GM23338 (cell line): ENCODE data around the gene YES1. TPM values are rescaled to one million over a fixed set of nuclear protein-coding genes. Genes with fewer than 3 reads are reported as not detected.

Experiments used
- ATAC-seq: fragments of 200-7000 bp; cut with Tn5 transposase; 3 replicates; pipeline ENCODE4 v1.9.1; 2020
- DNase-seq: peaks from one replicate; pipeline ENCODE4 v3.0.0-alpha.2; 2015; ENCODE audit warnings: low spot score
- H2AFZ ChIP-seq: fragments of 200-600 bp; sonication (generic); 2 replicates; pipeline ENCODE4 v1.8.0; 2016; ENCODE audit warnings: antibody characterized with exemption, mild to moderate bottlenecking, moderate library complexity
- H3F3A ChIP-seq: fragments of 200-600 bp; sonication (generic); replicated peaks from 2 replicates; pipeline ENCODE4 v1.8.0; 2017; ENCODE audit warnings: antibody characterized with exemption, mixed run types, low read depth
- H3K27ac ChIP-seq: fragments of 200-600 bp; sonication (generic); 2 replicates; pipeline ENCODE4 v1.6.1; 2016; ENCODE audit warnings: low read depth
- H3K27me3 ChIP-seq: fragments of 200-600 bp; sonication (generic); 2 replicates; pipeline ENCODE4 v1.8.0; 2016; ENCODE audit warnings: mild to moderate bottlenecking, mixed run types, moderate library complexity; ENCODE audit not compliant: insufficient read depth
- H3K36me3 ChIP-seq: fragments of 200-600 bp; sonication (generic); 2 replicates; pipeline ENCODE4 v1.8.0; 2016; ENCODE audit warnings: mild to moderate bottlenecking; ENCODE audit not compliant: insufficient read depth
- H3K4me1 ChIP-seq: fragments of 200-600 bp; sonication (generic); 2 replicates; pipeline ENCODE4 v1.8.0; 2016; ENCODE audit warnings: mild to moderate bottlenecking, moderate library complexity; ENCODE audit not compliant: insufficient read depth
- H3K4me2 ChIP-seq: fragments of 200-600 bp; sonication (generic); 2 replicates; pipeline ENCODE4 v1.7.1; 2017; ENCODE audit warnings: mixed run types
- H3K4me3 ChIP-seq: fragments of 200-600 bp; sonication (generic); 2 replicates; pipeline ENCODE4 v1.6.1; 2016; ENCODE audit warnings: mixed run types
- H3K79me2 ChIP-seq: fragments of 200-600 bp; sonication (generic); replicated peaks from 2 replicates; pipeline ENCODE4 v1.8.0; 2017; ENCODE audit warnings: mild to moderate bottlenecking; ENCODE audit not compliant: insufficient read depth
- H3K9me2 ChIP-seq: fragments of 200-600 bp; sonication (generic); 2 replicates; pipeline ENCODE4 v1.8.0; 2017; ENCODE audit not compliant: insufficient read depth
- H4K20me1 ChIP-seq: fragments of 200-600 bp; sonication (generic); replicated peaks from 2 replicates; pipeline ENCODE4 v1.8.0; 2017; ENCODE audit warnings: mild to moderate bottlenecking; ENCODE audit not compliant: insufficient read depth
- H3K27ac Mint-ChIP-seq: 2 replicates; pipeline ENCODE4 v1.8.0; 2020; ENCODE audit warnings: inconsistent platforms, mild to moderate bottlenecking, moderate library complexity, mixed read lengths
- H3K27me3 Mint-ChIP-seq: 3 replicates; pipeline ENCODE4 v1.8.0; 2022; ENCODE audit warnings: low read depth, mild to moderate bottlenecking, moderate library complexity, mixed read lengths, inconsistent platforms; ENCODE audit not compliant: insufficient read depth, poor library complexity
- H3K36me3 Mint-ChIP-seq: 3 replicates; pipeline ENCODE4 v1.8.0; 2021; ENCODE audit warnings: low read depth, mild to moderate bottlenecking, inconsistent platforms, moderate library complexity, mixed read lengths
- H3K4me1 Mint-ChIP-seq: 3 replicates; pipeline ENCODE4 v1.8.0; 2020; ENCODE audit warnings: mild to moderate bottlenecking, inconsistent platforms, mixed read lengths
- H3K4me3 Mint-ChIP-seq: 3 replicates; pipeline ENCODE4 v1.8.0; 2021; ENCODE audit warnings: moderate library complexity, mild to moderate bottlenecking, inconsistent platforms, mixed read lengths
- H3K9me3 Mint-ChIP-seq: 3 replicates; pipeline ENCODE4 v1.8.0; 2020; ENCODE audit warnings: moderate library complexity, mild to moderate bottlenecking, inconsistent platforms, mixed read lengths
- ETS1 ChIP-seq: IDR thresholded peaks from 2 replicates; pipeline ENCODE4 v1.6.1; 2016; ENCODE audit warnings: antibody characterized with exemption
- EZH2phosphoT487 ChIP-seq: fragments of 200-600 bp; sonication (generic); IDR thresholded peaks from one replicate; pipeline ENCODE4 v1.8.1; 2018; ENCODE audit warnings: antibody characterized with exemption; ENCODE audit not compliant: unreplicated experiment
- NANOG ChIP-seq: IDR thresholded peaks from 2 replicates; pipeline ENCODE4 v1.6.1; 2016; ENCODE audit warnings: antibody characterized with exemption, borderline replicate concordance
- REST ChIP-seq: IDR thresholded peaks from one replicate; pipeline ENCODE4 v1.6.1; 2018; ENCODE audit warnings: antibody characterized with exemption; ENCODE audit not compliant: unreplicated experiment
- ZNF331 ChIP-seq: fragments of 250-450 bp; sonication (Bioruptor Pico); IDR thresholded peaks from 2 replicates; pipeline ENCODE4 v1.5.0; 2020; ENCODE audit warnings: low read depth, mild to moderate bottlenecking, moderate library complexity
- ZNF462 ChIP-seq: fragments of 250-450 bp; sonication (Bioruptor Pico); IDR thresholded peaks from 2 replicates; pipeline ENCODE4 v1.5.0; 2020; ENCODE audit warnings: mild to moderate bottlenecking, moderate library complexity
- polyA plus RNA-seq: library from polyadenylated mRNA; unstranded; fragments of >200 nt; fragmentation: Nextera tagmentation; extraction: Ambion mirVana; gene quantifications from 2 replicates; pipeline ENCODE4 v1.2.1, GENCODE V29; 2016
- total RNA-seq: library from RNA; depleted of rRNA; stranded (reverse); fragments of >200 nt; shearing (Covaris generic); gene quantifications from 2 replicates; pipeline ENCODE4 v1.2.3, GENCODE V29; 2014
- TF ChIP-seq, protein P1 (sequence below), 2 experiments: fragments of 200-600 bp in 1 of 2; sonication (generic) in 1 of 2; conservative IDR thresholded peaks; 2 replicates each; pipeline versions ENCODE4 v1.5.1 to v1.6.1; 2016 to 2017; ENCODE audit warnings: antibody characterized with exemption in 2 of 2, low read depth in 2 of 2, mild to moderate bottlenecking in 2 of 2, moderate library complexity in 1 of 2

YES1 gene
- total and polyA plus RNA-seq, 2 experiments from 2014 or later = 25.4 to 327 TPM

DNA sequence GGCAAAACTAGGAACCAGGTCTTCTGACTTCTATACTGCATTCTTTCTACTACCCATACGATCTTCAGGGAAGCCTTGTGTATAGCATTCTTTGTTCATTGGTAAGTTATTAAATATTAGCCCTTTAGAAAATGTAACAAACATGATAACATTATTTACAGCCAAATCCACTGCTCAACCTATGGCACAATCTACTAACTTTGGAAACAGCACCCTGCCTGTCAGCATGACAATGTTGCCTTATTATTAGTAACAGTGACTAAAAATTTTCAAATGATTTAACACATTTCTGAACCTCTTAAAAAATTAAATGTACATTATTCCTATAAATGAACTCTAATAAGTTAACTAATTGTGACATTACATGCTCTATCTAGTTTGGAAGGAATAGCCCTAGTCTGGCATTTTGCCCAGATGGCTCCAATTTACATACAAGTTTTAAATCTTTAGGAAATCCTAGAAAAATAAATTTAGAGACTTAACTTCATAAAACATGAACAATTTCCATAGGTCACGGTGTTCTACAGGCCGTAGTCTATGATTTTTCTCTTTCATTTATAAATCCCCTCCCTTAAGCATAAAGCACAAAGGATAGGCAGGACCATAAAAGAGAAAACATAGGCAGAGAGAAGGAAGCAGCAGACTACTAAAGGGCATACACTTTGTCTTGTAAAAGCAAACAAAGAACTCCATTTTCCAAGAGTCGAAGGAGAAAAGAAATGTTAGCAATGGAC lies 33.7 kb downstream of the YES1 start:
- peaks cover 14% of the 10 kb centered on the region for H3K4me1 ChIP-seq
- H3K27me3 ChIP-seq = no peaks in the 10 kb centered on the region
- no peak for TF ChIP-seq REST
- no peak for TF ChIP-seq EZH2phosphoT487
- no peak for TF ChIP-seq NANOG
- no peak for TF ChIP-seq ETS1
- TF ChIP-seq ZNF331 (CRISPR knock-in tag) = no peak
- TF ChIP-seq ZNF462 (CRISPR knock-in tag) = no peak
- TF ChIP-seq, protein P1, sequence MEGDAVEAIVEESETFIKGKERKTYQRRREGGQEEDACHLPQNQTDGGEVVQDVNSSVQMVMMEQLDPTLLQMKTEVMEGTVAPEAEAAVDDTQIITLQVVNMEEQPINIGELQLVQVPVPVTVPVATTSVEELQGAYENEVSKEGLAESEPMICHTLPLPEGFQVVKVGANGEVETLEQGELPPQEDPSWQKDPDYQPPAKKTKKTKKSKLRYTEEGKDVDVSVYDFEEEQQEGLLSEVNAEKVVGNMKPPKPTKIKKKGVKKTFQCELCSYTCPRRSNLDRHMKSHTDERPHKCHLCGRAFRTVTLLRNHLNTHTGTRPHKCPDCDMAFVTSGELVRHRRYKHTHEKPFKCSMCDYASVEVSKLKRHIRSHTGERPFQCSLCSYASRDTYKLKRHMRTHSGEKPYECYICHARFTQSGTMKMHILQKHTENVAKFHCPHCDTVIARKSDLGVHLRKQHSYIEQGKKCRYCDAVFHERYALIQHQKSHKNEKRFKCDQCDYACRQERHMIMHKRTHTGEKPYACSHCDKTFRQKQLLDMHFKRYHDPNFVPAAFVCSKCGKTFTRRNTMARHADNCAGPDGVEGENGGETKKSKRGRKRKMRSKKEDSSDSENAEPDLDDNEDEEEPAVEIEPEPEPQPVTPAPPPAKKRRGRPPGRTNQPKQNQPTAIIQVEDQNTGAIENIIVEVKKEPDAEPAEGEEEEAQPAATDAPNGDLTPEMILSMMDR (conservative IDR thresholded peaks at IDR 0.05; ENCODE audit: low read depth in 2 of 2) = no peak
- H2AFZ ChIP-seq = no peak overlapping the region
- no peaks in the 10 kb centered on the region for H3K9me2 ChIP-seq
- H3K79me2 ChIP-seq = peaks cover 100% of the 10 kb centered on the region
- H3K36me3 Mint-ChIP-seq = no peaks in the 10 kb centered on the region
- H3K4me3 ChIP-seq = no peak overlapping the region
- peak overlapping the region; percentile 2; the same call in 1 of the 2 replicates for H3K4me2 ChIP-seq
- H3K27ac Mint-ChIP-seq = no peak overlapping the region
- no peak overlapping the region for H3K4me3 Mint-ChIP-seq
- ATAC-seq = no peak; the same call in 2 of the 3 replicates
- DNase-seq = no peak
- H3K27ac ChIP-seq = peak overlapping the region; percentile 5; the same call in 1 of the 2 replicates
- peaks cover 39% of the 10 kb centered on the region; the same call in 1 of the 2 replicates for H4K20me1 ChIP-seq
- no peaks in the 10 kb centered on the region; the same call in 1 of the 2 replicates for H3K36me3 ChIP-seq
- peaks cover 25% of the 10 kb centered on the region for H3K4me1 Mint-ChIP-seq
- no peaks in the 10 kb centered on the region for H3F3A ChIP-seq
- no peaks in the 10 kb centered on the region for H3K9me3 Mint-ChIP-seq
- peaks cover 1% of the 10 kb centered on the region for H3K27me3 Mint-ChIP-seq
